ENCODE measurements around the gene TENT5C.

GRCh38 chr1:117562581-117563491 lies 43.0 kb upstream of the TENT5C start:
- TF ChIP-seq ELF1 (IDR thresholded peaks at IDR 0.05; ENCODE audit: borderline replicate concordance, low read depth) (no peak), ZNF274 (IDR thresholded peaks at IDR 0.05; ENCODE audit: low read depth, low read length) (no peak), RAD21 (IDR thresholded peaks at IDR 0.05; ENCODE audit: low read depth) (no peak), EZH2 (IDR thresholded peaks at IDR 0.05) (no peak), SIN3A (IDR thresholded peaks at IDR 0.05; ENCODE audit: low read depth) (no peak), POLR2A (IDR thresholded peaks at IDR 0.05; ENCODE audit: borderline replicate concordance, extremely low read depth, insufficient read depth, insufficient read length) (no peak), CTCF (IDR thresholded peaks at IDR 0.05 in 2 of 3, conservative IDR thresholded peaks at IDR 0.05 in 1 of 3; ENCODE audit: borderline replicate concordance in 1 of 3, insufficient read depth in 1 of 3, low read depth in 2 of 3, low read length in 2 of 3) (no peak), EZH2phosphoT487 (IDR thresholded peaks at IDR 0.05; ENCODE audit: borderline replicate concordance) (no peak), TCF7L2 (IDR thresholded peaks at IDR 0.05; ENCODE audit: borderline replicate concordance, extremely low read depth, insufficient read depth, insufficient read length) (no peak), SP1 (IDR thresholded peaks at IDR 0.05; ENCODE audit: low read depth) (no peak), YY1 (IDR thresholded peaks at IDR 0.05; ENCODE audit: extremely low read depth, insufficient replicate concordance, low read depth, low read length) (no peak)
